Fibroblast of mammary gland (primary cell): ENCODE results near the gene PTPN9.

Experiments used
- DNase-seq: peaks from one replicate; pipeline ENCODE4 v3.0.0-alpha.2; 2010; ENCODE audit warnings: low read depth
- H3K4me3 ChIP-seq: 2 replicates; pipeline ENCODE4 v1.5.1; 2011; ENCODE audit warnings: low read depth, mild to moderate bottlenecking, low read length, moderate library complexity; ENCODE audit not compliant: control insufficient read depth
- TF ChIP-seq, protein P1 (sequence below): conservative IDR thresholded peaks from 2 replicates; pipeline ENCODE4 v1.5.1; 2011; ENCODE audit warnings: low read depth, low read length, inconsistent platforms; ENCODE audit not compliant: control insufficient read depth, insufficient read depth

The PTPN9 gene

DNA sequence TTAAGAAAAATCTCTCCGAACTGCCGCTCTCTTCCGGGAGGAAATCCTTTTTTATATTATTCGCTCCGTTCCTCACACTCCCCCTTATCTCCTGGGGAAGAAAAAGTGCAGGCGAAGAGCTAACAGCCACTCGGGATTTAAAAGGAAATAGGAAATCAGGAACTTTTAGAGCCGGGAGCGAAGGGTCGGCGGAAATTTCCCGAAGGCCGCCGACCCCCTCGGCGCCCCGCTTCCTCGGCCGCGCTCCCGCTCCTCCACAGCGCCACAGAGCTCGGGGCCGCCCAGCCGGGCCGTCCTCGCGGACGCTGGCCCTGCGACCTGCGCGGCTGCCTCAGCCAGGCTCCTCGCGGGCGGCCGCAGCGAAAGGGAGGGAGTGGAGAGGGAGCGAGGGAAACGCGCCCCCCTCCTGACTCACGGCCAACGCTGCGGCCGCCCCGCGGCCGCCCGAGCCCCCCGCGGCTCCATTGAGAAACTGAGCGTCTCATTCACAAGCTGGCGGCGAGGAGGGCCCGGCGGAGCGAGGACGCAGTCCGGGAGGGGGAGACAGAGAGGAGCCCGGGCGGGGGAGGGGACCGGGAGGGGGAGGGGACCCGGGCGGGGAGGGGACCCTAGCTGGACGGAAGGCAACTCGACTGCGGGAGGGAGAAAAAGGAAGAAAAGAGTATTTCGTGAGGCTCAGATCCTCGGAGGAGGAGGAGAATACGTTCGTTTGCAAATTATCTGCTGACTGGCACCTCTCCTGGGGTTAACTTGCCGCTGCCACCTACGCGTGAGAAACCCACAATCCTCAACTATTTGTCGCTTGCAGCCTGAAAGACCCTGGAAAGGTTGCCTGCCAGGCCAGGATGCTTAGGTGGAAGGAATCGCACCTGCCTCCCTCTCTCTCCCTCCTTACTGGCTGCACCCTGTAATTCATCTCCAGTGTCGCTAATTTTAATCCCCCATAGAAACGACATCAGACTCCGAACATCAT lies at the start of gene PTPN9:
PTPN9 (minus strand) TSS at position 368 of the 973 bp plus-strand sequence. CDS start 539 bp downstream, outside the sequence.
- TF ChIP-seq, protein P1, sequence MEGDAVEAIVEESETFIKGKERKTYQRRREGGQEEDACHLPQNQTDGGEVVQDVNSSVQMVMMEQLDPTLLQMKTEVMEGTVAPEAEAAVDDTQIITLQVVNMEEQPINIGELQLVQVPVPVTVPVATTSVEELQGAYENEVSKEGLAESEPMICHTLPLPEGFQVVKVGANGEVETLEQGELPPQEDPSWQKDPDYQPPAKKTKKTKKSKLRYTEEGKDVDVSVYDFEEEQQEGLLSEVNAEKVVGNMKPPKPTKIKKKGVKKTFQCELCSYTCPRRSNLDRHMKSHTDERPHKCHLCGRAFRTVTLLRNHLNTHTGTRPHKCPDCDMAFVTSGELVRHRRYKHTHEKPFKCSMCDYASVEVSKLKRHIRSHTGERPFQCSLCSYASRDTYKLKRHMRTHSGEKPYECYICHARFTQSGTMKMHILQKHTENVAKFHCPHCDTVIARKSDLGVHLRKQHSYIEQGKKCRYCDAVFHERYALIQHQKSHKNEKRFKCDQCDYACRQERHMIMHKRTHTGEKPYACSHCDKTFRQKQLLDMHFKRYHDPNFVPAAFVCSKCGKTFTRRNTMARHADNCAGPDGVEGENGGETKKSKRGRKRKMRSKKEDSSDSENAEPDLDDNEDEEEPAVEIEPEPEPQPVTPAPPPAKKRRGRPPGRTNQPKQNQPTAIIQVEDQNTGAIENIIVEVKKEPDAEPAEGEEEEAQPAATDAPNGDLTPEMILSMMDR = peak; percentile 20
- peak within 1 kb of the TSS; percentile 89 for H3K4me3 ChIP-seq
- DNase-seq = peak; percentile 63

GRCh38 chr15:75625542-75626347 lies 46.6 kb upstream of the PTPN9 start, which contains the start of gene SNUPN:
TSS of gene SNUPN (minus strand) at chr15:75625725. CDS start at chr15:75621051, 4,674 bp downstream.
- TF ChIP-seq, protein P1 = no peak
- DNase-seq = peak; percentile 84

GRCh38 chr15:75622505-75622904 lies 43.4 kb upstream of the PTPN9 start:
- no peak for DNase-seq
- TF ChIP-seq, protein P1 = no peak
- no peak overlapping the region for H3K4me3 ChIP-seq

More at GRCh38 chr15:75625542-75626347, 46.6 kb upstream of the PTPN9 start, which contains the start of gene SNUPN:
- H3K4me3 ChIP-seq = peak within 1 kb of the TSS; percentile 84

GRCh38 chr15:75620841-75621391 lies 41.8 kb upstream of the PTPN9 start:
- DNase-seq = peak; percentile 94
- H3K4me3 ChIP-seq = peak overlapping the region; percentile 47
- TF ChIP-seq, protein P1 = peak; percentile 47

GRCh38 chr15:75620058-75620820 lies 41.1 kb upstream of the PTPN9 start:
- peak overlapping the region; percentile 47 for H3K4me3 ChIP-seq
- TF ChIP-seq, protein P1 = no peak
- DNase-seq = peak; percentile 81
